ENCODE data around the gene AXL. TPM values are rescaled to one million over a fixed set of nuclear protein-coding genes. Genes with fewer than 3 reads are reported as not detected.

AXL gene
- total RNA-seq, 2 donors from 2014 or later, result 26.1 to 168 TPM

DNA sequence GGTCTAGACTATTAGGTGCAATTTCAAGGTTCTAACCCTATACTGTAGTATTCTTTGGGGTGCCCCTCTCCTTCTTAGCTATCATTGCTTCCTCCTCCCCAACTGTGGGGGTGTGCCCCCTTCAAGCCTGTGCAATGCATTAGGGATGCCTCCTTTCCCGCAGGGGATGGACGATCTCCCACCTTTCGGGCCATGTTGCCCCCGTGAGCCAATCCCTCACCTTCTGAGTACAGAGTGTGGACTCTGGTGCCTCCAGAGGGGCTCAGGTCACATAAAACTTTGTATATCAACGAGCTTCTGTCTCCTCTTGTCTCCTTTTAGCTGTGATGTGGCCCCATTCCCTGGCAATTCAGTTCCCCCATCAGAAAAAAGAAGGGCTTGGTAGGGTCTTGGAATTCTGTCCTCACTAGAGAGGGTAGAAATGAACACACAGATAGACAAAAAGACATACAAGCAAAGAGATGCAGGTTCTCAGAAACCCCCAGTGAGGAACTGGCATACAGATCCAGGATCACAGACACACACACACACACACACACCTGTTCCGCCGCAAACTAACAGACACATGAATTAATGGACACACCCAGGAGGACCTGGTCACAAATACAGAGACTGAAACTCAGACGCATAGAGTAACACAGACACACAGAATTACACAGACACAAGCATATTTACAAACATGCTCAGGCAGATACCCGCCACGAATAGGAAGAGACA is 42.6 kb downstream of the AXL start:
- no peak for DNase-seq (ENCODE audit: low spot score)
- Histone ChIP-seq H3K9me3 (no peaks in the 10 kb centered on the region), H3K4me1 (replicated peaks) (peaks cover 7% of the 10 kb centered on the region), H3K4me3 (peak overlapping the region; percentile 53 to 56), H3K36me3 (peaks cover 0 to 2% of the 10 kb centered on the region in 2 donors), H3K27me3 (replicated peaks; ENCODE audit: insufficient read depth) (no peaks in the 10 kb centered on the region), H3K27ac (peak overlapping the region; percentile 94 to 98)
- TF ChIP-seq, protein P1, sequence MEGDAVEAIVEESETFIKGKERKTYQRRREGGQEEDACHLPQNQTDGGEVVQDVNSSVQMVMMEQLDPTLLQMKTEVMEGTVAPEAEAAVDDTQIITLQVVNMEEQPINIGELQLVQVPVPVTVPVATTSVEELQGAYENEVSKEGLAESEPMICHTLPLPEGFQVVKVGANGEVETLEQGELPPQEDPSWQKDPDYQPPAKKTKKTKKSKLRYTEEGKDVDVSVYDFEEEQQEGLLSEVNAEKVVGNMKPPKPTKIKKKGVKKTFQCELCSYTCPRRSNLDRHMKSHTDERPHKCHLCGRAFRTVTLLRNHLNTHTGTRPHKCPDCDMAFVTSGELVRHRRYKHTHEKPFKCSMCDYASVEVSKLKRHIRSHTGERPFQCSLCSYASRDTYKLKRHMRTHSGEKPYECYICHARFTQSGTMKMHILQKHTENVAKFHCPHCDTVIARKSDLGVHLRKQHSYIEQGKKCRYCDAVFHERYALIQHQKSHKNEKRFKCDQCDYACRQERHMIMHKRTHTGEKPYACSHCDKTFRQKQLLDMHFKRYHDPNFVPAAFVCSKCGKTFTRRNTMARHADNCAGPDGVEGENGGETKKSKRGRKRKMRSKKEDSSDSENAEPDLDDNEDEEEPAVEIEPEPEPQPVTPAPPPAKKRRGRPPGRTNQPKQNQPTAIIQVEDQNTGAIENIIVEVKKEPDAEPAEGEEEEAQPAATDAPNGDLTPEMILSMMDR (IDR thresholded peaks at IDR 0.05), result no peak
- TF ChIP-seq POLR2AphosphoS5 (IDR thresholded peaks at IDR 0.05) (no peak), POLR2A (IDR thresholded peaks at IDR 0.05) (no peak)
- intact Hi-C loops (cut with DNase I), result loop anchor here (2.0 kb wide), 2 partner anchors 35 to 57 kb away; no protein-coding TSS in a partner anchor
- WGBS, result 55% methylated on average over 10 of the region's 10 CpGs

DNA sequence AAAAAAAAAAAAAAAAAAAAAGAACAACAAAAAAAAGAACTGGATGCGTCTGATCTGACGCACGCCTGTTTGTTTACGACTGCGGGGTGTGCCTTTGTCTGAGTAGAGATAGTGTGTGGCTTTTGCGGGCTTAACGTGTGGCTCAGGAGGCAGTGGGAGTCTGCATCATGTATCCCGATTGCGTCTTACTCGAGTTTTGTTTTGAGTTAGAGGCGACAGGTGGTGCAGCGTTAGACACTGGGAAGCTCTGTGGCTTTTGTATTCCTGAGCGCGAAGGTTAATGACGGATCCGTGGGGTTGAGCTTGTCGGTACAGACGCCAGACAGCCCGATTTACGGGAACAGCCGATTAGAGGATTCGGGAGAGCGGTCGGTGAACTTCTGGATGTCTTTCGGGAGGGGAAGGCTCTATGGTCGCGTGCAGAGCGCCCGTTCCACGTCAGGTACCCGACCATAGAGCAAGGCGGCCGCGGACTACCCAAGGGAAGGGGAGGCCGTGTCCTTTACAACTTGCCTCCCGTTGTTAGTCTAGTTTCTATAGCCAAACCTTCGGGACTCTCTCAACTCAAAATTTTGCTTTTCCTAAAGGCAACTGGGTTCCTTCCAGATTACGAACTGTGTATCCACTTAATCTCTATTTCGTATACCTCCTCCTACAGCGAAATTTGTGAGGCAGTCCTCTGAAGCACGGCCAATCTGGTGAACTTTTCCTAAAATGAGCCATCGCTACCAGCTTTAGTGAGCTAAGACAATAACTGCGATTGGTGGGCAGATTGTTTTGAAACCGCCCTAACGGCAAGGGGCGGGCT is 44.2 kb downstream of the AXL start:
- intact Hi-C loops (cut with DNase I), result loop anchor here (2.0 kb wide), 1 partner anchor 36 kb away; no protein-coding TSS in a partner anchor
- under 1% methylated on average over 46 of the region's 46 CpGs for WGBS

GRCh38 chr19:41263850-41264580 is 45.0 kb downstream of the AXL start, which contains the start of gene HNRNPUL1:
TSS of gene HNRNPUL1 (plus strand) at chr19:41264372. CDS start at chr19:41264504, 132 bp downstream.
- Histone ChIP-seq H3K27ac (peak within 1 kb of the TSS; percentile 99 to 100), H3K36me3 (peaks cover 0 to 1% of the 10 kb centered on the region in 2 donors), H3K27me3 (replicated peaks; ENCODE audit: insufficient read depth) (no peaks in the 10 kb centered on the region), H3K4me3 (peak within 1 kb of the TSS; percentile 95 to 97), H3K9me3 (no peaks in the 10 kb centered on the region), H3K4me1 (replicated peaks) (peaks cover 19% of the 10 kb centered on the region)
- intact Hi-C loops (cut with DNase I), result loop anchor here (2.0 kb wide), 2 partner anchors 37 to 45 kb away; no protein-coding TSS in a partner anchor
- TF ChIP-seq POLR2AphosphoS5 (IDR thresholded peaks at IDR 0.05), result peak; percentile 80
- peak; percentile 42 for TF ChIP-seq POLR2A (IDR thresholded peaks at IDR 0.05)
- TF ChIP-seq, protein P1 (IDR thresholded peaks at IDR 0.05), result peak in 2 of 4 experiments; percentile 2 to 48
- DNase-seq (ENCODE audit: low spot score), result peak; percentile 100
- 0% methylated on average over 55 of the region's 55 CpGs for WGBS

More for the DNA sequence above, 44.2 kb downstream of the AXL start:
- H3K4me1 ChIP-seq (replicated peaks), result peaks cover 19% of the 10 kb centered on the region
- peak; percentile 68 for DNase-seq (ENCODE audit: low spot score)
- H3K36me3 ChIP-seq, result peaks cover 0 to 2% of the 10 kb centered on the region in 2 donors
- no peaks in the 10 kb centered on the region for H3K27me3 ChIP-seq (replicated peaks; ENCODE audit: insufficient read depth)
- H3K9me3 ChIP-seq, result no peaks in the 10 kb centered on the region
- peak overlapping the region; percentile 94 to 98 for H3K27ac ChIP-seq
- TF ChIP-seq, protein P1 (IDR thresholded peaks at IDR 0.05), result peak in 2 of 4 experiments; percentile 3 to 23
- TF ChIP-seq POLR2A (IDR thresholded peaks at IDR 0.05) (peak; percentile 98), POLR2AphosphoS5 (IDR thresholded peaks at IDR 0.05) (peak; percentile 99)
- H3K4me3 ChIP-seq, result peak overlapping the region; percentile 53 to 56

DNA sequence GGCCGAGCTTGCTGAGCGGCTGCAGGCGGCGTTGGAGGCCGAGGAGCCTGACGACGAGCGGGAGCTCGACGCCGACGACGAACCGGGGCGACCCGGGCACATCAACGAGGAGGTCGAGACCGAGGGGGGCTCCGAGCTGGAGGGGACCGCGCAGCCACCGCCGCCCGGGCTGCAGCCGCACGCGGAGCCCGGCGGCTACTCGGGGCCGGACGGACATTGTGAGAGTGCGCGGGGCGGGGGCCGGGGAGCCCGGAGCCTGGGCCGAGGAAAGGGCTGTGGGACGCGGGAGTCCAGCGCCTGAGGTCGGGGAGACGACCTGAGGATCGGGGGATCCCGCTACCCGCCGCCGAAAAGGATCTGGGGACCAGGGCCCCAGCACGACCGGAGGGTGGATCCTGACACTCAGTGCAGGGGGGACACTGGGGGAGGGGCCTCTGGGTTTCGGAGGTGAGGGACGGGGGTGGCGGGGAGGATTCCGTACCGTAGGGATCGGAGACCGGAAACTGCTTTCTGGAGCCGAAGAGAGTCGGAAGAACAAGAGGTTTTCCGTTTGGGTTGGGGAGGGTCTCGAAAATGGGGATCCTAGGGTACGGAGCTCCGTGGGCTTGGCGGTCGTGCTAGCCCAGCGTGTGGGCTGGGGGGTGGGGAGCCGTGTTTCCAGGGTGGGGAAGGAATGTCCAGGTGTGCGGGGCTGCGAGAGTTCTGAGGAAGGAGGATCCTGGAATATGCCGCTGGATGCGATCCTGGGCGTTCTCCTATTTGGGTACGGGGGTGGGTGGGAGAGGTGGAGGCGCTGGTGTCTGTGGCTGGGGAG is 45.8 kb downstream of the AXL start:
- Histone ChIP-seq H3K27ac (peak overlapping the region; percentile 99 to 100), H3K9me3 (no peaks in the 10 kb centered on the region), H3K27me3 (replicated peaks; ENCODE audit: insufficient read depth) (no peaks in the 10 kb centered on the region), H3K4me1 (replicated peaks) (peaks cover 19% of the 10 kb centered on the region), H3K4me3 (peak overlapping the region; percentile 95 to 97), H3K36me3 (peaks cover 0 to 5% of the 10 kb centered on the region in 2 donors)
- WGBS, result under 1% methylated on average over 49 of the region's 75 CpGs
- TF ChIP-seq POLR2A (IDR thresholded peaks at IDR 0.05), result peak; percentile 41
- TF ChIP-seq, protein P1 (IDR thresholded peaks at IDR 0.05), result no peak
- DNase-seq (ENCODE audit: low spot score), result peak; percentile 50
- intact Hi-C loops (cut with DNase I), result loop anchor here (2.0 kb wide), 1 partner anchor 44 kb away; no protein-coding TSS in a partner anchor

Measured in prostate gland (tissue), 2 donors.